ENCODE results near the gene EXOC4.

Gene EXOC4

DNA sequence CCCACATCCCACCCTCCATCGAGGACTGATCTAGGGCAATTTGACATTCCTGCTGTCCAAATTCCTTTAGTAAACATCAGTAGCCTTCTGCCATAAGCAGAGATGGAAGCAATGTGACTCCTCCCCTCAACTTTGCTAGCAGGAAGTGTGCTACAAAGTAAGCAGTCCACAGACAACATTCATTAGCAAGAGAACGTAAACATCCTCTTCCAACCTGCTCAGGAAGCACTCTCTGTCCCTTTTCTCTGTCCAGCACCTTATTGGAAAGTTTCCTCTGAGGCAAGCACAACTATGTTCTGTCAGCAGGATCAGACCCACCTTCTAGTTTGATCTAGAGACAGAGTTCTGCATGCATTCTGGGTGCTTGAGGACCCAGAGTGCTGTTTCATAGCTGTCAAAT, 826.1 kb downstream of the EXOC4 start:
- no peak for DNase-seq (ENCODE audit: extremely low read depth, insufficient read length)
- H3K36me3 ChIP-seq (ENCODE audit: control insufficient read depth, insufficient read depth, low read length): no peaks in the 10 kb centered on the region
- TF ChIP-seq, protein P1, sequence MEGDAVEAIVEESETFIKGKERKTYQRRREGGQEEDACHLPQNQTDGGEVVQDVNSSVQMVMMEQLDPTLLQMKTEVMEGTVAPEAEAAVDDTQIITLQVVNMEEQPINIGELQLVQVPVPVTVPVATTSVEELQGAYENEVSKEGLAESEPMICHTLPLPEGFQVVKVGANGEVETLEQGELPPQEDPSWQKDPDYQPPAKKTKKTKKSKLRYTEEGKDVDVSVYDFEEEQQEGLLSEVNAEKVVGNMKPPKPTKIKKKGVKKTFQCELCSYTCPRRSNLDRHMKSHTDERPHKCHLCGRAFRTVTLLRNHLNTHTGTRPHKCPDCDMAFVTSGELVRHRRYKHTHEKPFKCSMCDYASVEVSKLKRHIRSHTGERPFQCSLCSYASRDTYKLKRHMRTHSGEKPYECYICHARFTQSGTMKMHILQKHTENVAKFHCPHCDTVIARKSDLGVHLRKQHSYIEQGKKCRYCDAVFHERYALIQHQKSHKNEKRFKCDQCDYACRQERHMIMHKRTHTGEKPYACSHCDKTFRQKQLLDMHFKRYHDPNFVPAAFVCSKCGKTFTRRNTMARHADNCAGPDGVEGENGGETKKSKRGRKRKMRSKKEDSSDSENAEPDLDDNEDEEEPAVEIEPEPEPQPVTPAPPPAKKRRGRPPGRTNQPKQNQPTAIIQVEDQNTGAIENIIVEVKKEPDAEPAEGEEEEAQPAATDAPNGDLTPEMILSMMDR (IDR thresholded peaks at IDR 0.05; ENCODE audit: insufficient read depth, low read length, poor library complexity, severe bottlenecking): no peak
- H3K27me3 ChIP-seq (replicated peaks; ENCODE audit: control insufficient read depth, insufficient read depth, low read length): no peaks in the 10 kb centered on the region
- H3K4me3 ChIP-seq (replicated peaks; ENCODE audit: low read depth, low read length): no peak overlapping the region

DNA sequence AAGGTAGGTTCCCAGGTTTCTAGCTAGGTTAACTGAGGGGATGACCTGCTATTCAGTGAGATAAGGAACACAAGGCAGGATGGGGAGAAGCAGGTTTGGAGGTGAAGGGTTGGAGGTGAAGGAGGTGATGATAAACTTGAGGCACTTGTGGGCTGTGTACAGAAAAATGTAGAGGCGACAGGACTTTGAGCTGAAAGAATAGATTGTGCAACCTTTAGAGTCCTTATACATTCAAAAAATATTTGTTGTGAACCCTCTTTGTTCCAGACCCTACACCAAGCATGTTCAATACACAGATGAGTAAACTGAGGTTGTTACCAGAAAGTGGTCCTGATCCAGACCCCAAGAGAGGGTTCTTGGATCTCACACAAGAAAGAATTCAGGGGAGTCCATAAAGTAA, 828.8 kb downstream of the EXOC4 start:
- TF ChIP-seq, protein P1 (IDR thresholded peaks at IDR 0.05; ENCODE audit: insufficient read depth, low read length, poor library complexity, severe bottlenecking): no peak
- Histone ChIP-seq H3K36me3 (ENCODE audit: control insufficient read depth, insufficient read depth, low read length) (no peaks in the 10 kb centered on the region), H3K4me3 (replicated peaks; ENCODE audit: low read depth, low read length) (no peak overlapping the region), H3K27me3 (replicated peaks; ENCODE audit: control insufficient read depth, insufficient read depth, low read length) (no peaks in the 10 kb centered on the region)
- no peak for DNase-seq (ENCODE audit: extremely low read depth, insufficient read length)

DNA sequence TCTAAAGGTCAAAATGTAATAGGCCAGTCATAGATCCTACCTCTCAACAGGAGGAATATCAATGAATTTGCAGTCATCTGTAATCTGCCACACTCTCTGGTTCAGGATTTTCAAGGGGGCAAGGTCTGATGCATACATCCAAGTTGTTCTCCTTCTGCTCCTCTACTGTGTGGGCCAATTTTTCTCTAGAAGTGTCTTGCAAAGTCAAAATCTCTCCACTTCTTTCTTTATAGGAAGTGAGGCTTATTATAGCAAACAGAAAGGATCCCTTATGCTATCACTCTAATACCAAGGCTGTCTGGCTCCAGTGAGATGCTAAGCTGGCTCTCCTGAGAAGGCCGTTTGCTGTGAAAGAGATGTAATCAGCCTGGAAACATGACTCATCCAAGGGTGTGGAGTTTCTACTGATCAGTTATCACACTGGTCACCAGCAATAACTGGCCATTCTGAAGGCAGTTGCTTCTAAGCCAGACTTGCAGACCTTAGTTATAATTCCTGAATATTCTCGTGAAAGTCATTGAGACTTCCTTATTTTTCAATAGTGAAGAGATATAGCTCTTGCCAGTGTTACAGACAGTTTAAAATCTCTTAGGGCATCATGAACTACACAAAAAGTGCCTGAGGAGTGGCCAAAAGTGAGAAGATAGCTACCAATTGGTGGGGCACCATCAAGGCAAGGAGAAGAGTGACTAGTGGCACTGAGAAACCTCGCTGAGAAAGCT, 831.0 kb downstream of the EXOC4 start:
- DNase-seq (ENCODE audit: extremely low read depth, insufficient read length): no peak
- Histone ChIP-seq H3K4me3 (replicated peaks; ENCODE audit: low read depth, low read length) (no peak overlapping the region), H3K27me3 (replicated peaks; ENCODE audit: control insufficient read depth, insufficient read depth, low read length) (no peaks in the 10 kb centered on the region), H3K36me3 (ENCODE audit: control insufficient read depth, insufficient read depth, low read length) (no peaks in the 10 kb centered on the region)
- TF ChIP-seq, protein P1 (IDR thresholded peaks at IDR 0.05; ENCODE audit: insufficient read depth, low read length, poor library complexity, severe bottlenecking): no peak

DNA sequence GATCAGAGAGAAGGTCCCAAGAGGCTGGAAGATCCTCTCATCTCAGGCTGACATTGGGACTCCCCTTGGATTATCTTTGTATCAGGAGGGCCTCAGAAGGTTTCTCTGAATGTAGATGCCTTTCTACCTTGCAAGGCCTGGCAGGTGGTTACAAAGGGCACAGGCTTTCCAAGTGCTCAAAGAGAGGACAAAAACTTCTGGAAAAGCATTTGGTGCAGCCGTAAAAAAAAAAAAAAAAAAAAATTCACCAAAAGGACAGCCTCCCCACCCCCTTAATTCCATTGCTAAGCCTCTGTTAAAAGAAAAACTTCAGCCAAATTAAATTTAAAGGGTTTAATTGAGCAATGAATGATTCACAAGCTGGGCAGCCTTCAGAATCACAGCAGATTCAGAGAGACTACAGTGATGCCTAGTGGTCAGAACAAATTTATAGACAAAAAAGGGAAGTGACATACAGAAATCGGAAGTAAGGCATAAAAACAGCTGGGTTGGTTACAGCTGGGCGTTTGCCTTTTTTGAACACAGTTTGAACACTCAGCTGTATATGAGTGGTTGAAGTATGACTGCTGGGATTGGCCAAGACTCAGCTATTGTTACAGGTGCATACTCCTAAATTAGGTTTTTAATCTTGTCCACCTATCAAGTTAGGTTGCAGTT, 831.7 kb downstream of the EXOC4 start:
- peak; percentile 36 for DNase-seq (ENCODE audit: extremely low read depth, insufficient read length)
- TF ChIP-seq, protein P1 (IDR thresholded peaks at IDR 0.05; ENCODE audit: insufficient read depth, low read length, poor library complexity, severe bottlenecking): no peak
- H3K36me3 ChIP-seq (ENCODE audit: control insufficient read depth, insufficient read depth, low read length): no peaks in the 10 kb centered on the region
- no peaks in the 10 kb centered on the region for H3K27me3 ChIP-seq (replicated peaks; ENCODE audit: control insufficient read depth, insufficient read depth, low read length)
- H3K4me3 ChIP-seq (replicated peaks; ENCODE audit: low read depth, low read length): no peak overlapping the region

DNA sequence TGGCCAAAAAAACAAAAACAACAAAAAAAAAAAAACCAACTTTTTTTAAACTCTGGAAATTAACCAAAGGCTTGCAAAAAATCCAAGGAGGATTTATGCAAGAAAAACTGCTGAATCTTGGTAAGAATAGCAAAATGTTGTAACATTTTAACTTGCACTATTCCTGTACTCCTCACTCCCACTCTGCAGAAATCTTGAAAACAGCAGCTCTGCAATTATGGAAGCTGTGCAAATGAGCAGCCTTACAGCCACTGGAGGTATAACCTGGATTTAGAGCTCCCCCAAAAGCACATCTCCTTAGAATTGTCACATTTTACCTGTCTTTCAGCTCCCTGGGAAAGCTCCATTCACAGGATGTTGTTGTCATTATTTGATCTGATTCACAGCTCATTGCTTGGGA, 832.4 kb downstream of the EXOC4 start:
- TF ChIP-seq, protein P1 (IDR thresholded peaks at IDR 0.05; ENCODE audit: insufficient read depth, low read length, poor library complexity, severe bottlenecking): no peak
- H3K27me3 ChIP-seq (replicated peaks; ENCODE audit: control insufficient read depth, insufficient read depth, low read length): no peaks in the 10 kb centered on the region
- no peaks in the 10 kb centered on the region for H3K36me3 ChIP-seq (ENCODE audit: control insufficient read depth, insufficient read depth, low read length)
- no peak overlapping the region for H3K4me3 ChIP-seq (replicated peaks; ENCODE audit: low read depth, low read length)
- no peak for DNase-seq (ENCODE audit: extremely low read depth, insufficient read length)

All from GM06990 (cell line).